B cell (primary cell): ENCODE results near the gene TLL1.

Experiments
- EZH2 ChIP-seq: IDR thresholded peaks from 2 replicates; pipeline ENCODE4 v1.6.1; 2012; ENCODE audit warnings: borderline replicate concordance, low read depth, mild to moderate bottlenecking, moderate library complexity, low read length; ENCODE audit not compliant: insufficient read depth, poor library complexity, severe bottlenecking
- TF ChIP-seq, protein P1 (sequence below): fragments of 200-600 bp; IDR thresholded peaks from one replicate; pipeline ENCODE4 v1.8.0; 2022; ENCODE audit warnings: antibody characterized with exemption, mild to moderate bottlenecking

GRCh38 chr4:165828928-165829327 is 44.1 kb upstream of the TLL1 start:
- TF ChIP-seq, protein P1, sequence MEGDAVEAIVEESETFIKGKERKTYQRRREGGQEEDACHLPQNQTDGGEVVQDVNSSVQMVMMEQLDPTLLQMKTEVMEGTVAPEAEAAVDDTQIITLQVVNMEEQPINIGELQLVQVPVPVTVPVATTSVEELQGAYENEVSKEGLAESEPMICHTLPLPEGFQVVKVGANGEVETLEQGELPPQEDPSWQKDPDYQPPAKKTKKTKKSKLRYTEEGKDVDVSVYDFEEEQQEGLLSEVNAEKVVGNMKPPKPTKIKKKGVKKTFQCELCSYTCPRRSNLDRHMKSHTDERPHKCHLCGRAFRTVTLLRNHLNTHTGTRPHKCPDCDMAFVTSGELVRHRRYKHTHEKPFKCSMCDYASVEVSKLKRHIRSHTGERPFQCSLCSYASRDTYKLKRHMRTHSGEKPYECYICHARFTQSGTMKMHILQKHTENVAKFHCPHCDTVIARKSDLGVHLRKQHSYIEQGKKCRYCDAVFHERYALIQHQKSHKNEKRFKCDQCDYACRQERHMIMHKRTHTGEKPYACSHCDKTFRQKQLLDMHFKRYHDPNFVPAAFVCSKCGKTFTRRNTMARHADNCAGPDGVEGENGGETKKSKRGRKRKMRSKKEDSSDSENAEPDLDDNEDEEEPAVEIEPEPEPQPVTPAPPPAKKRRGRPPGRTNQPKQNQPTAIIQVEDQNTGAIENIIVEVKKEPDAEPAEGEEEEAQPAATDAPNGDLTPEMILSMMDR, result no peak
- TF ChIP-seq EZH2, result no peak
